B cell (primary cell): Measurements from ENCODE around the gene EFCAB14. TPM values are rescaled to one million over a fixed set of nuclear protein-coding genes. Genes with fewer than 3 reads are reported as not detected.

Source experiments
- ATAC-seq: fragments of 200-7000 bp; cut with Tn5 transposase; one replicate; pipeline ENCODE4 v1.10.0; 2021; ENCODE audit warnings: low read depth, mild to moderate bottlenecking, moderate number of reproducible peaks, moderate library complexity
- CTCF ChIA-PET: fragments of 350-600 bp; sonication (Branson Sonifier 250); formaldehyde crosslinking; loops from one replicate; lab custom pipeline; 2021; ENCODE audit warnings: antibody characterized with exemption, inconsistent platforms; lab: Charles Lee
- POLR2A ChIA-PET: fragments of 350-600 bp; sonication (Branson Sonifier 250); formaldehyde crosslinking; loops from one replicate; lab custom pipeline; 2021; ENCODE audit warnings: antibody characterized with exemption; lab: Charles Lee
- DNase-seq: peaks from one replicate; pipeline ENCODE4 v3.0.0; 2013
- H2AFZ ChIP-seq: 2 replicates; pipeline ENCODE4 v1.6.1; 2012; ENCODE audit warnings: mild to moderate bottlenecking, low read depth, low read length; ENCODE audit not compliant: insufficient read depth, poor library complexity, severe bottlenecking
- H3K27ac ChIP-seq, 2 donors: 1 replicate in 1 of 2; 2 replicates in 1 of 2; pipeline ENCODE4 v1.5.1; 2012 to 2013; ENCODE audit warnings: low read length in 2 of 2, mild to moderate bottlenecking in 2 of 2, moderate library complexity in 1 of 2
- H3K27me3 ChIP-seq, 4 experiments: fragments of 200-600 bp in 1 of 4; sonication (generic) in 1 of 4; replicated peaks in 1 of 4; 1 replicate in 2 of 4; 2 replicates in 2 of 4; pipeline versions ENCODE4 v1.6.1 to v1.7.0; 2013 to 2016; ENCODE audit warnings: low read length in 3 of 4, mild to moderate bottlenecking in 2 of 4, mixed read lengths in 1 of 4, moderate library complexity in 1 of 4; ENCODE audit not compliant: insufficient read depth in 4 of 4, control insufficient read depth in 3 of 4; ENCODE audit errors: control extremely low read depth in 1 of 4
- H3K36me3 ChIP-seq, 2 experiments: replicated peaks in 1 of 2; 1 replicate in 1 of 2; 2 replicates in 1 of 2; pipeline versions ENCODE4 v1.6.1 to v1.7.1; 2013; ENCODE audit warnings: low read length in 1 of 2; ENCODE audit not compliant: insufficient read depth in 2 of 2, control insufficient read depth in 1 of 2; ENCODE audit errors: control extremely low read depth in 1 of 2, extremely low read depth in 1 of 2
- H3K4me1 ChIP-seq, 2 donors: fragments of 200-600 bp in 1 of 2; sonication (generic) in 1 of 2; 1 replicate in 1 of 2; 2 replicates in 1 of 2; pipeline versions ENCODE4 v1.5.1 to v1.6.1; 2013 to 2017; ENCODE audit warnings: low read length in 2 of 2; ENCODE audit not compliant: control insufficient read depth in 2 of 2, insufficient read depth in 2 of 2
- H3K4me2 ChIP-seq: replicated peaks from 2 replicates; pipeline ENCODE3; 2012; ENCODE audit warnings: mild to moderate bottlenecking, low read depth, low read length; ENCODE audit not compliant: poor library complexity, severe bottlenecking
- H3K4me3 ChIP-seq, 5 experiments: fragments of 200-600 bp in 1 of 5; sonication (generic) in 1 of 5; 1 replicate in 3 of 5; 2 replicates in 2 of 5; pipeline versions ENCODE4 v1.5.1 to v1.7.0; 2011 to 2016; ENCODE audit warnings: low read length in 4 of 5, mild to moderate bottlenecking in 4 of 5, low read depth in 2 of 5, control low read depth in 1 of 5, moderate library complexity in 1 of 5; ENCODE audit not compliant: insufficient read depth in 1 of 5; ENCODE audit errors: control extremely low read depth in 1 of 5, extremely low read depth in 1 of 5
- H3K79me2 ChIP-seq: fragments of 200-600 bp; sonication (generic); one replicate; pipeline ENCODE4 v1.6.0; 2016; ENCODE audit warnings: low read length; ENCODE audit not compliant: control insufficient read depth, insufficient read depth
- H3K9ac ChIP-seq: fragments of 200-600 bp; sonication (generic); 2 replicates; pipeline ENCODE4 v1.6.1; 2017; ENCODE audit warnings: mild to moderate bottlenecking, low read length, moderate library complexity
- H3K9me3 ChIP-seq, 3 donors: one replicate each; pipeline versions ENCODE4 v1.6.1 to v1.7.1; 2013; ENCODE audit warnings: low read length in 2 of 3; ENCODE audit not compliant: control insufficient read depth in 2 of 3, insufficient read depth in 1 of 3; ENCODE audit errors: control extremely low read depth in 1 of 3
- H4K20me1 ChIP-seq: 2 replicates; pipeline ENCODE4 v1.6.0; 2012; ENCODE audit warnings: mild to moderate bottlenecking, low read length; ENCODE audit not compliant: insufficient read depth, control insufficient read depth, poor library complexity, severe bottlenecking
- H3K27ac Mint-ChIP-seq: one replicate; pipeline ENCODE4 v1.8.0; 2021; ENCODE audit warnings: mixed read lengths
- H3K27me3 Mint-ChIP-seq: one replicate; pipeline ENCODE4 v1.8.0; 2021; ENCODE audit warnings: mixed read lengths
- H3K4me1 Mint-ChIP-seq: one replicate; pipeline ENCODE4 v1.8.0; 2021; ENCODE audit warnings: mixed read lengths
- H3K4me3 Mint-ChIP-seq: one replicate; pipeline ENCODE4 v1.8.0; 2021; ENCODE audit warnings: mixed read lengths
- H3K9me3 Mint-ChIP-seq: one replicate; pipeline ENCODE4 v1.8.0; 2022; ENCODE audit warnings: mixed read lengths; ENCODE audit not compliant: insufficient read depth
- CTCF ChIP-seq: fragments of 200-600 bp; IDR thresholded peaks from one replicate; pipeline ENCODE4 v1.8.0; 2022; ENCODE audit warnings: antibody characterized with exemption, mild to moderate bottlenecking
- EZH2 ChIP-seq: IDR thresholded peaks from 2 replicates; pipeline ENCODE4 v1.6.1; 2012; ENCODE audit warnings: borderline replicate concordance, low read depth, mild to moderate bottlenecking, moderate library complexity, low read length; ENCODE audit not compliant: insufficient read depth, poor library complexity, severe bottlenecking
- WGBS: methylation state at CpG from one replicate; pipeline ENCODE4 v1.1.5; 2013; ENCODE audit warnings: missing lambda C conversion rate; ENCODE audit not compliant: insufficient coverage; 5-methylcytosine and 5-hydroxymethylcytosine counted together
- intact Hi-C: fragments of 100-400 bp; cut with micrococcal nuclease; formaldehyde crosslinking; loops from one replicate; pipeline ENCODE4 v1.10.0; 2022
- polyA plus RNA-seq: library from polyadenylated mRNA; depleted of rRNA; stranded (reverse); fragments of >200 nt; gene quantifications from 2 replicates; pipeline ENCODE4 v1.2.3, GENCODE V29; 2012
- total RNA-seq, 2 donors: library from RNA; stranded (reverse); fragments of 120-200 nt in 1 of 2; gene quantifications; 1 replicate in 1 of 2; 2 replicates in 1 of 2; pipeline versions ENCODE4 v1.2.3 to v1.2.4, GENCODE V29; 2013 to 2022

Gene EFCAB14
- total and polyA plus RNA-seq, 2 donors (not counting 1 experiment from before 2014, with no cell fraction given), result 22.8 to 98.8 TPM

GRCh38 chr1:46760558-46761166 is 41.7 kb upstream of the EFCAB14 start:
- H3K27ac Mint-ChIP-seq, result no peak overlapping the region
- no peak for TF ChIP-seq EZH2
- TF ChIP-seq CTCF, result no peak
- Histone ChIP-seq H4K20me1 (no peaks in the 10 kb centered on the region), H3K9ac (no peak overlapping the region), H3K27me3 (peaks cover 0 to 22% (median 3%) of the 10 kb centered on the region in 4 experiments), H3K4me3 (no peak overlapping the region), H2AFZ (no peak overlapping the region), H3K9me3 (peaks cover 0 to 6% (median 2%) of the 10 kb centered on the region in 3 donors), H3K36me3 (no peaks in the 10 kb centered on the region), H3K4me2 (no peak overlapping the region), H3K27ac (no peak overlapping the region), H3K4me1 (no peaks in the 10 kb centered on the region), H3K79me2 (no peaks in the 10 kb centered on the region)
- WGBS, result no CpG with 5 or more reads among the region's 2 CpGs
- ATAC-seq, result no peak
- no peaks in the 10 kb centered on the region for H3K4me1 Mint-ChIP-seq
- peaks cover 52% of the 10 kb centered on the region for H3K27me3 Mint-ChIP-seq
- ChIA-PET CTCF (no interaction called here), POLR2A (no interaction called here)
- no peak for DNase-seq
- H3K9me3 Mint-ChIP-seq, result peaks cover 4% of the 10 kb centered on the region
- H3K4me3 Mint-ChIP-seq, result no peak overlapping the region
- intact Hi-C loops, result no loop called here

GRCh38 chr1:46757956-46758528 is 39.1 kb upstream of the EFCAB14 start:
- Histone ChIP-seq H4K20me1 (no peaks in the 10 kb centered on the region), H3K36me3 (no peaks in the 10 kb centered on the region), H2AFZ (no peak overlapping the region), H3K9ac (no peak overlapping the region), H3K4me3 (no peak overlapping the region), H3K79me2 (no peaks in the 10 kb centered on the region), H3K4me1 (no peaks in the 10 kb centered on the region), H3K27me3 (peaks cover 0 to 11% (median 2%) of the 10 kb centered on the region in 4 experiments), H3K9me3 (peaks cover 0 to 3% (median 2%) of the 10 kb centered on the region in 3 donors), H3K27ac (no peak overlapping the region), H3K4me2 (no peak overlapping the region)
- no peaks in the 10 kb centered on the region for H3K4me1 Mint-ChIP-seq
- H3K4me3 Mint-ChIP-seq, result no peak overlapping the region
- ATAC-seq (no peak), DNase-seq (no peak)
- ChIA-PET CTCF (no interaction called here), POLR2A (no interaction called here)
- H3K27ac Mint-ChIP-seq, result no peak overlapping the region
- H3K27me3 Mint-ChIP-seq, result peaks cover 52% of the 10 kb centered on the region
- intact Hi-C loops, result no loop called here
- H3K9me3 Mint-ChIP-seq, result peaks cover 4% of the 10 kb centered on the region
- TF ChIP-seq CTCF (no peak), EZH2 (no peak)
